ENCODE results near the gene KRTAP5-2. TPM values are rescaled to one million over a fixed set of nuclear protein-coding genes. Genes with fewer than 3 reads are reported as not detected.

KRTAP5-2 gene
- total and polyA plus RNA-seq, 2 experiments from 2014 or later, result not detected

DNA sequence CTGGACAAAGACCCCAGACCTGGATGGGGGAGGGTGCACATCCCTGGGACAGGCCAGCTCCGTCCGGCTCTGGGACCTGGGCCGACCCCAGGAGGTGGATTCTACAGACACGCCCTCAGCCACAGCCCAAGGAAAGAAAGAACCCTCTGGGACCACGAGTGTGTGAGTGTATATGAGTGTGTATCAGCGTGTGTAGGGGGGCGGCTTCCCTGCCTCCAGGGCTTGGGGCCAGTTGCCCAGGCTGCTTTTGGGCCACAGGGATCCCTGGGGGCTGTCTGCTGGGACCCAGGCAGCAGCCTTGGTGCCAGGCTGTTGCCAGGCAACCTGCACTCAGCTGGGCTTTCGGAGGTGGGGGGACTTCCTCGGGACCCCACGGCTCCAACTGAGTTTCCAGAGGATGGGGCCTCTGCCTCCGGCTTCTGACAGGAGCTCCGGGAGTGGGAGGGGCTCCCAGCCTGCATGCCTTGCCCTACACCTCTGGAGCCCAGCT lies 34.9 kb downstream of the KRTAP5-2 start:
- H3K36me3 ChIP-seq (ENCODE audit: low read depth), result no peaks in the 10 kb centered on the region
- no peak for TF ChIP-seq EZH2 (IDR thresholded peaks at IDR 0.05; ENCODE audit: insufficient read depth, poor library complexity, severe bottlenecking)
- no peak for TF ChIP-seq EZH2phosphoT487 (IDR thresholded peaks at IDR 0.05; ENCODE audit: insufficient read depth, low read depth)
- H3K27me3 ChIP-seq (replicated peaks; ENCODE audit: insufficient read depth), result no peaks in the 10 kb centered on the region
- no peaks in the 10 kb centered on the region for H4K20me1 ChIP-seq (ENCODE audit: insufficient read depth)
- H3K79me2 ChIP-seq (ENCODE audit: insufficient read depth), result no peaks in the 10 kb centered on the region
- no peak overlapping the region for H2AFZ ChIP-seq
- no peaks in the 10 kb centered on the region for H3K9me2 ChIP-seq (ENCODE audit: insufficient read depth)
- DNase-seq, result no peak
- H3K9me3 ChIP-seq (ENCODE audit: low read depth), result no peaks in the 10 kb centered on the region
- H3K4me3 ChIP-seq, result no peak overlapping the region
- whole genome bisulfite sequencing, 2 experiments (ENCODE audit: low coverage in 1 of 2, low lambda C conversion rate in 2 of 2, missing lambda C conversion rate in 2 of 2), result 67 to 68% methylated on average over 11 to 12 of the region's 12 CpGs
- in situ Hi-C loops (cut with MboI), result no loop called here
- H3K4me1 ChIP-seq (ENCODE audit: insufficient read depth), result peaks cover 13% of the 10 kb centered on the region
- no peak overlapping the region for H3K27ac ChIP-seq
- no peak overlapping the region for H3K4me2 ChIP-seq (ENCODE audit: unreplicated experiment)
- no peak overlapping the region for H3K9ac ChIP-seq
- no peaks in the 10 kb centered on the region for H3F3A ChIP-seq (ENCODE audit: insufficient read depth)

GRCh38 chr11:1562469-1563148 lies 35.5 kb downstream of the KRTAP5-2 start:
- no peak overlapping the region for H2AFZ ChIP-seq
- no peaks in the 10 kb centered on the region for H3K9me2 ChIP-seq (ENCODE audit: insufficient read depth)
- no peak overlapping the region for H3K4me3 ChIP-seq
- H3K27me3 ChIP-seq (replicated peaks; ENCODE audit: insufficient read depth), result no peaks in the 10 kb centered on the region
- DNase-seq, result no peak
- in situ Hi-C loops (cut with MboI), result no loop called here
- TF ChIP-seq EZH2 (IDR thresholded peaks at IDR 0.05; ENCODE audit: insufficient read depth, poor library complexity, severe bottlenecking) (no peak), EZH2phosphoT487 (IDR thresholded peaks at IDR 0.05; ENCODE audit: insufficient read depth, low read depth) (no peak)
- H3K36me3 ChIP-seq (ENCODE audit: low read depth), result no peaks in the 10 kb centered on the region
- no peaks in the 10 kb centered on the region for H3K9me3 ChIP-seq (ENCODE audit: low read depth)
- no peak overlapping the region for H3K9ac ChIP-seq
- H3K27ac ChIP-seq, result no peak overlapping the region
- 75 to 81% methylated on average over 12 to 14 of the region's 14 CpGs for WGBS, 2 experiments (ENCODE audit: low coverage in 1 of 2, low lambda C conversion rate in 2 of 2, missing lambda C conversion rate in 2 of 2)
- H3F3A ChIP-seq (ENCODE audit: insufficient read depth), result no peaks in the 10 kb centered on the region
- H3K4me2 ChIP-seq (ENCODE audit: unreplicated experiment), result no peak overlapping the region
- no peaks in the 10 kb centered on the region for H4K20me1 ChIP-seq (ENCODE audit: insufficient read depth)
- peaks cover 13% of the 10 kb centered on the region for H3K4me1 ChIP-seq (ENCODE audit: insufficient read depth)
- no peaks in the 10 kb centered on the region for H3K79me2 ChIP-seq (ENCODE audit: insufficient read depth)

DNA sequence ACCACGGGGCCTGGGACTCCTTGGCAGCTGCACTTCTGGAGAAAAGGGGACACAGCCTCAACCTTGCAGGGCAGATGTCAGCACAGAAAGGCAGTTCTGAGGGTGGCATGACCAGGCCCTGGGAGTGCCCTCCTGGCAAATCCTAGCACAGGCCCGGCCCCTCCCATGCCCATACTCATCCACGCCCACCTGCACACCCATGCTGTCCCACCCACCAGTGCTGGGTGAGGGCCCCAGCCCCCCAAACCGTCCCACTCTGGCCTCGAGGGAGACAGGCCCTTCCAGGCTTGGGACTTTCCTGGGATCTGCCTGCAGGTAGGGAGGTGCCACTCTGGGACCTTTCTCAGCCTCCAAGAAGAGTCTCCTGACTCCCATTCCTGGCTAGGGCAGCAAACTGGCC lies 36.1 kb downstream of the KRTAP5-2 start:
- no peak for DNase-seq
- Histone ChIP-seq H2AFZ (no peak overlapping the region), H3K4me2 (ENCODE audit: unreplicated experiment) (no peak overlapping the region), H3K4me1 (ENCODE audit: insufficient read depth) (peaks cover 13% of the 10 kb centered on the region), H3K36me3 (ENCODE audit: low read depth) (no peaks in the 10 kb centered on the region), H3K79me2 (ENCODE audit: insufficient read depth) (no peaks in the 10 kb centered on the region), H3K27ac (no peak overlapping the region), H4K20me1 (ENCODE audit: insufficient read depth) (no peaks in the 10 kb centered on the region), H3K9ac (no peak overlapping the region), H3K4me3 (no peak overlapping the region), H3K9me3 (ENCODE audit: low read depth) (no peaks in the 10 kb centered on the region), H3K9me2 (ENCODE audit: insufficient read depth) (no peaks in the 10 kb centered on the region), H3F3A (ENCODE audit: insufficient read depth) (no peaks in the 10 kb centered on the region), H3K27me3 (replicated peaks; ENCODE audit: insufficient read depth) (no peaks in the 10 kb centered on the region)
- in situ Hi-C loops (cut with MboI), result no loop called here
- WGBS, 2 experiments (ENCODE audit: low coverage in 1 of 2, low lambda C conversion rate in 2 of 2, missing lambda C conversion rate in 2 of 2), result 28 to 41% methylated on average over 5 of the region's 5 CpGs
- TF ChIP-seq EZH2phosphoT487 (IDR thresholded peaks at IDR 0.05; ENCODE audit: insufficient read depth, low read depth), result no peak
- TF ChIP-seq EZH2 (IDR thresholded peaks at IDR 0.05; ENCODE audit: insufficient read depth, poor library complexity, severe bottlenecking), result no peak

- Histone ChIP-seq H3K27me3 (replicated peaks; ENCODE audit: insufficient read depth) (no peaks in the 10 kb centered on the region), H3K27ac (no peak overlapping the region), H3K9me2 (ENCODE audit: insufficient read depth) (no peaks in the 10 kb centered on the region), H2AFZ (no peak overlapping the region), H3F3A (ENCODE audit: insufficient read depth) (no peaks in the 10 kb centered on the region), H3K4me1 (ENCODE audit: insufficient read depth) (peaks cover 13% of the 10 kb centered on the region), H4K20me1 (ENCODE audit: insufficient read depth) (no peaks in the 10 kb centered on the region), H3K4me2 (ENCODE audit: unreplicated experiment) (no peak overlapping the region), H3K4me3 (no peak overlapping the region), H3K9me3 (ENCODE audit: low read depth) (no peaks in the 10 kb centered on the region), H3K36me3 (ENCODE audit: low read depth) (no peaks in the 10 kb centered on the region), H3K9ac (no peak overlapping the region), H3K79me2 (ENCODE audit: insufficient read depth) (no peaks in the 10 kb centered on the region)
- no peak for DNase-seq
- in situ Hi-C loops (cut with MboI), result no loop called here
- WGBS, 2 experiments (ENCODE audit: low coverage in 1 of 2, low lambda C conversion rate in 2 of 2, missing lambda C conversion rate in 2 of 2), result 79 to 88% methylated on average over 17 of the region's 17 CpGs
- no peak for TF ChIP-seq EZH2 (IDR thresholded peaks at IDR 0.05; ENCODE audit: insufficient read depth, poor library complexity, severe bottlenecking)
- no peak for TF ChIP-seq EZH2phosphoT487 (IDR thresholded peaks at IDR 0.05; ENCODE audit: insufficient read depth, low read depth)
These were observed 36.8 kb downstream of the KRTAP5-2 start for GRCh38 chr11:1561266-1561665.
